Thoracic aorta (tissue), 2 donors: Measurements from ENCODE around the gene EFCAB5. TPM values are rescaled to one million over a fixed set of nuclear protein-coding genes. Genes with fewer than 3 reads are reported as not detected.
A peak's percentile ranks its signal among the peaks of the same experiment; 100 is the strongest.
"Not testable (repeated sequence)": the region's sequence is repeated elsewhere in the genome, so short reads cannot be mapped to it uniquely, and the experiment has no call there.

ENCODE experiments used
- ATAC-seq: fragments of 150-250 bp; one replicate; pipeline ENCODE4 v1.8.0; 2017; ENCODE audit warnings: low read depth; ENCODE audit not compliant: insufficient number of reproducible peaks, low FRiP score
- DNase-seq: peaks from one replicate; pipeline ENCODE4 v3.0.0-alpha.2; 2020; ENCODE audit warnings: low spot score
- H3K27ac ChIP-seq, 2 donors: fragments of 200-600 bp; sonication (generic); 1 replicate in 1 of 2; 2 replicates in 1 of 2; pipeline ENCODE4 v1.5.1; 2016; ENCODE audit warnings: mild to moderate bottlenecking in 2 of 2, moderate library complexity in 2 of 2
- H3K27me3 ChIP-seq: fragments of 200-600 bp; sonication (generic); replicated peaks from 2 replicates; pipeline ENCODE4 v1.6.0; 2016; ENCODE audit warnings: mild to moderate bottlenecking; ENCODE audit not compliant: insufficient read depth
- H3K36me3 ChIP-seq: fragments of 200-600 bp; sonication (generic); one replicate; pipeline ENCODE4 v1.5.1; 2016
- H3K4me1 ChIP-seq, 2 donors: fragments of 200-600 bp; sonication (generic); 1 replicate in 1 of 2; 2 replicates in 1 of 2; pipeline versions ENCODE4 v1.5.1 to v1.6.0; 2016; ENCODE audit warnings: low read depth in 2 of 2, mild to moderate bottlenecking in 1 of 2; ENCODE audit not compliant: control insufficient read depth in 1 of 2
- H3K4me3 ChIP-seq: fragments of 200-600 bp; sonication (generic); 2 replicates; pipeline ENCODE4 v1.5.1; 2016; ENCODE audit warnings: mild to moderate bottlenecking
- H3K9me3 ChIP-seq: fragments of 200-600 bp; sonication (generic); 2 replicates; pipeline ENCODE4 v1.5.1; 2016
- CTCF ChIP-seq: fragments of 200-600 bp; sonication (generic); IDR thresholded peaks from one replicate; pipeline ENCODE4 v1.5.1; 2019; ENCODE audit warnings: antibody characterized with exemption
- total RNA-seq, 2 donors: library from RNA; depleted of rRNA; stranded (reverse); fragments of >200 nt; gene quantifications; one replicate each; pipeline versions ENCODE4 v1.1.0 to v1.2.3, GENCODE V29; 2016

EFCAB5 gene
- total RNA-seq, 2 donors from 2014 or later, result 1.9 TPM; not detected in 1

- Histone ChIP-seq H3K4me3 (peak within 1 kb of the TSS; percentile 73), H3K27me3 (no peaks in the 10 kb centered on the region), H3K36me3 (no peaks in the 10 kb centered on the region), H3K27ac (peak within 1 kb of the TSS; percentile 72 to 86), H3K9me3 (no peaks in the 10 kb centered on the region), H3K4me1 (peaks cover 17 to 19% of the 10 kb centered on the region in 2 donors)
- ATAC-seq (peak; percentile 51), DNase-seq (peak; percentile 44)
- TF ChIP-seq CTCF, result no peak
Observed at GRCh38 chr17:29929533-29930408, 11.7 kb upstream of the EFCAB5 start, which contains the start of gene SSH2. Gene SSH2, minus strand, starts transcription at chr17:29930228. Its CDS starts 228 bp downstream, at chr17:29930000.

GRCh38 chr17:29930409-29931010 is 10.9 kb upstream of the EFCAB5 start:
- Histone ChIP-seq H3K4me1 (peaks cover 17 to 19% of the 10 kb centered on the region in 2 donors), H3K27ac (peak overlapping the region; percentile 72 to 86), H3K36me3 (no peaks in the 10 kb centered on the region), H3K27me3 (no peaks in the 10 kb centered on the region), H3K4me3 (peak overlapping the region; percentile 73), H3K9me3 (no peaks in the 10 kb centered on the region)
- no peak for TF ChIP-seq CTCF
- ATAC-seq (no peak), DNase-seq (no peak)

- ATAC-seq (peak; percentile 40), DNase-seq (no peak)
- no peak overlapping the region for H3K27ac ChIP-seq
- H3K9me3 ChIP-seq, result no peaks in the 10 kb centered on the region
- no peaks in the 10 kb centered on the region for H3K27me3 ChIP-seq
- H3K36me3 ChIP-seq, result no peaks in the 10 kb centered on the region
- peaks cover 17 to 19% of the 10 kb centered on the region in 2 donors for H3K4me1 ChIP-seq
- peak; percentile 79 for TF ChIP-seq CTCF
- H3K4me3 ChIP-seq, result peak overlapping the region; percentile 73
Observed at GRCh38 chr17:29931231-29931932, 10.1 kb upstream of the EFCAB5 start.

GRCh38 chr17:29933379-29933778 is 8.1 kb upstream of the EFCAB5 start:
- no peaks in the 10 kb centered on the region for H3K36me3 ChIP-seq
- H3K27me3 ChIP-seq, result no peaks in the 10 kb centered on the region
- no peak for ATAC-seq
- no peaks in the 10 kb centered on the region for H3K9me3 ChIP-seq
- DNase-seq, result no peak
- H3K27ac ChIP-seq, result no peak overlapping the region
- H3K4me1 ChIP-seq, result peaks cover 11 to 17% of the 10 kb centered on the region in 2 donors
- H3K4me3 ChIP-seq, result no peak overlapping the region
- no peak for TF ChIP-seq CTCF

GRCh38 chr17:29935909-29936308 is 5.5 kb upstream of the EFCAB5 start:
- ATAC-seq, H3K27ac ChIP-seq, H3K9me3 ChIP-seq, H3K27me3 ChIP-seq, H3K36me3 ChIP-seq, H3K4me1 ChIP-seq, DNase-seq, H3K4me3 ChIP-seq: not testable (repeated sequence)
